T-helper 1 cell (primary cell): ENCODE data around the gene NBPF19.
"Not testable (repeated sequence)": the region's sequence is repeated elsewhere in the genome, so short reads cannot be mapped to it uniquely, and the experiment has no call there.

Experiments used
- DNase-seq, 5 donors: peaks; one replicate each; pipeline ENCODE4 v3.0.0-alpha.2; 2012 to 2020
- total RNA-seq, 4 donors: gene quantifications; one replicate each; lab custom pipeline; 2026; lab: John Stamatoyannopoulos, UW

Gene NBPF19
- total RNA-seq = 2.4 to 7.8 (median 5.1) reads per million in 4 donors

DNA sequence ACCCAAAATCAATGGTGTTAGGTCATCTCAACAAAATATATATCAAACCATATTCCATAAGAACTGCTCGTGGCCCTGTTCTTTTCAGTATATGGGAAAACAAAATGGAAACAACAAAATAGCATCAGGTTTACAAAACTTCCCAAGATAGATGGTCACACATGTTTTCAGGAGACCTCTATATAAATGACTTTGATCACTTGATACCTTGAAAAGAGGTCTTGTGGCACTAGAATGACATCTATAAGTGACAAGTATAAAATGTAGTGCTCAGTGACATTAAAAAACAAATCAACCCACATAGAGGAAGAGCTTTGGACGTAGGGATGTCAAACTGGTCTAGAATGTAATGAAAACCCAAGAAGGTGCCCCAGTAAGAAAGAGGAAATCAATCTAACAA, at the start of gene NBPF19:
Gene NBPF19 (plus strand): TSS at position 301 of the 400 bp plus-strand sequence. CDS start 888 bp downstream, outside the sequence.
- DNase-seq = not testable (repeated sequence)

GRCh38 chr1:149428317-149428716, 46.5 kb upstream of the NBPF19 start:
- DNase-seq = not testable (repeated sequence)

GRCh38 chr1:149445451-149445850, 29.4 kb upstream of the NBPF19 start:
- DNase-seq = not testable (repeated sequence)

DNA sequence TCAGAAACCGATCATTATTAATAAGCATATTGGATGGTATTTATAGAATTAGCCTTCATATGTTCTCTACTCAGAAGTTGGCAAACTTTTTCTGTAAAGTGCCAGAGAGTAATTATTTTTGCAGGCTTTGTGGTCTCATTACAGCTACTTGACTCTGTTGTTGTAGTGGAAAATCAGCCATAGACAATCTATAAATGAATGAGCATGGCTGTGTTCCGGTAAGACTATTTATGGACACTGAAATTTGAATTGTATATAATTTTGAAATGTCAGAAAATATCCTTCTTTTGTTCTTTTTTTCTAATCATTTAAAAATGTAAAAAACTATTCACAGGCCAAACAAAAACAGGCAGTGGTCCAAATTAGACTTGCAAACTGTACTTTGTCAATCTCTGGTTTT, 22.6 kb upstream of the NBPF19 start:
- DNase-seq = not testable (repeated sequence)

DNA sequence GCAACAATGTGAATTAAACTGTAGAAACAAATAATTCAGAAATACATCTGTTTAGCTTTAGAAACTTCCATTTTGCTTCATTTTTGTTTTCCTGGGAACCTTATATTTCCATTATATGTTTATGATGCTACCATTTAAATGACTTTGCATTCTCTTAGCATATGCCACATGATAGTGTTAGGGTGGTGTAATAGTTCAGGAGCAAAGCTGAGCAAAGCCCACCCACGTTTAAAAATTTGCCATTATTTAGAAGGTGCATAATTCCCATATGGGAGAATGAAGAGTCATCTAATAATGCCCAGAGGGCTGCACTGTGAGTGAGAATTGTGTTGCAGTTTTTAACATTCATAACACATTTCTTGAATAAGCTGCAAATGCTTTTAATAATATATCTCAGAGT, 22.2 kb upstream of the NBPF19 start:
- not testable (repeated sequence) for DNase-seq

DNA sequence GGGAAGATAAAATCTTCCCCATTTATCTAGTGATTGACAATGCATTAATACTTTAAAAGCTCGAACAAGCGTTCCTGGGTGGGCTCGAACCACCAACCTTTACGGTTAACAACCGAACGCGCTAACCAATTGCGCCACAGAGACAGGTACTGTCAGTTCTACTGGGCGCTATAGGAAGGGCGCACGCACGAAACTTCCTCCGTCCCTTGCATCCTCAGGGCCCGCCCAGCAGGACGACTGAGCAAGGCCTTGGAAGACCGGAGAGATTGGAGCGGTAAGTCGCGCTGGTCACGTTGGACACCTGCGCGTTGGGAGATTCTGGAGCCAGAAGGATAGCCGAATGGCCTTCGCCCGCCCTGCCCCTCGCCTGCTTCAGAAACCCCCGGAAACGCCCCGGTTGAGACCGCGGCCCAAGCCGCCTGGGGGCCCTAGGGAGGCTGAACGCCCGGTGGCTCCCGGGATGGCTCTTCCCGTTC, 83.5 kb downstream of the NBPF19 start:
- peak; percentile 13 to 62 (median 34) for DNase-seq

- DNase-seq = not testable (repeated sequence)
These were observed 87.0 kb downstream of the NBPF19 start for GRCh38 chr1:149561806-149562205.

DNA sequence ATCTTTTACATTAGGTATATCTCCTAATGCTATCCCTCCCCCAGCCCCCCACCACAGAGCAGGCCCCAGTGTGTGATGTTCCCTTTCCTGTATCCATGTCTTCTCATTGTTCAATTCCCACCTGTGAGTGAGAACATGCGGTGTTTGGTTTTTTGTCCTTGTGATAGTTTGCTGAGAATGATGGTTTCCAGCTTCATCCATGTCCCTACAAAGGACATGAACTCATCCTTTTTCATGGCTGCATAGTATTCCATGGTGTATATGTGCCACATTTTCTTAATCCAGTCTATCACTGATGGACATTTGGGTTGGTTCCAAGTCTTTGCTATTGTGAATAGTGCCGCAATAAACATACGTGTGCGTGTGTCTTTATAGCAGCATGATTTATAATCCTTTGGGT, 90.6 kb downstream of the NBPF19 start:
- not testable (repeated sequence) for DNase-seq

- not testable (repeated sequence) for DNase-seq
These were observed 97.9 kb downstream of the NBPF19 start for GRCh38 chr1:149572763-149573162.

GRCh38 chr1:149585592-149585991, 110.7 kb downstream of the NBPF19 start:
- peak in 4 of 5 donors; percentile 16 to 78 (median 30) for DNase-seq
